ENCODE data around the gene MOB3B. TPM values are rescaled to one million over a fixed set of nuclear protein-coding genes. Genes with fewer than 3 reads are reported as not detected.
"Not testable (repeated sequence)": the region's sequence is repeated elsewhere in the genome, so short reads cannot be mapped to it uniquely, and the experiment has no call there.

Gene MOB3B
- total RNA-seq, 1 donor from 2014 or later: 0.39 TPM

GRCh38 chr9:27482709-27483108 lies 46.9 kb downstream of the MOB3B start:
- intact Hi-C loops (cut with micrococcal nuclease): no loop called here

GRCh38 chr9:27478322-27478721 lies 51.3 kb downstream of the MOB3B start:
- intact Hi-C loops (cut with micrococcal nuclease): no loop called here

GRCh38 chr9:27476870-27477515 lies 52.6 kb downstream of the MOB3B start:
- intact Hi-C loops (cut with micrococcal nuclease): no loop called here

- intact Hi-C loops (cut with micrococcal nuclease): no loop called here
Observed at GRCh38 chr9:27475057-27475595, 54.5 kb downstream of the MOB3B start.

- intact Hi-C loops (cut with micrococcal nuclease): no loop called here
Observed at GRCh38 chr9:27474305-27474704, 55.3 kb downstream of the MOB3B start.

GRCh38 chr9:27473111-27473529 lies 56.5 kb downstream of the MOB3B start:
- intact Hi-C loops (cut with micrococcal nuclease): no loop called here

- intact Hi-C loops (cut with micrococcal nuclease): no loop called here
Observed at GRCh38 chr9:27472195-27472594, 57.4 kb downstream of the MOB3B start.

- intact Hi-C loops (cut with micrococcal nuclease): no loop called here
Observed at GRCh38 chr9:27471789-27472188, 57.8 kb downstream of the MOB3B start.

- intact Hi-C loops (cut with micrococcal nuclease): no loop called here
Observed at GRCh38 chr9:27471366-27471765, 58.2 kb downstream of the MOB3B start.

- intact Hi-C loops (cut with micrococcal nuclease): no loop called here
Observed at GRCh38 chr9:27470291-27470856, 59.2 kb downstream of the MOB3B start.

- intact Hi-C loops (cut with micrococcal nuclease): no loop called here
Observed at GRCh38 chr9:27469550-27469949, 60.1 kb downstream of the MOB3B start.

GRCh38 chr9:27468462-27469110 lies 61.0 kb downstream of the MOB3B start:
- intact Hi-C loops (cut with micrococcal nuclease): no loop called here

- intact Hi-C loops (cut with micrococcal nuclease): no loop called here
Observed at GRCh38 chr9:27468000-27468399, 61.6 kb downstream of the MOB3B start.

GRCh38 chr9:27467486-27467885 lies 62.1 kb downstream of the MOB3B start:
- intact Hi-C loops (cut with micrococcal nuclease): no loop called here

- intact Hi-C loops (cut with micrococcal nuclease): not testable (repeated sequence)
Observed at GRCh38 chr9:27466516-27466915, 63.1 kb downstream of the MOB3B start.

- intact Hi-C loops (cut with micrococcal nuclease): not testable (repeated sequence)
Observed at GRCh38 chr9:27464950-27465349, 64.7 kb downstream of the MOB3B start.

- intact Hi-C loops (cut with micrococcal nuclease): no loop called here
Observed at GRCh38 chr9:27462846-27463245, 66.8 kb downstream of the MOB3B start.

- intact Hi-C loops (cut with micrococcal nuclease): no loop called here
Observed at GRCh38 chr9:27462434-27462833, 67.2 kb downstream of the MOB3B start.

- intact Hi-C loops (cut with micrococcal nuclease): no loop called here
Observed at GRCh38 chr9:27460226-27461023, 69.2 kb downstream of the MOB3B start.

- intact Hi-C loops (cut with micrococcal nuclease): no loop called here
Observed at GRCh38 chr9:27457445-27457844, 72.2 kb downstream of the MOB3B start.

GRCh38 chr9:27453860-27454553 lies 75.6 kb downstream of the MOB3B start:
- intact Hi-C loops (cut with micrococcal nuclease): no loop called here
